VCaP (cell line): ENCODE data around the gene IRAK2.

Experiments used
- H3K27ac ChIP-seq: fragments of 450-650 bp; 2 replicates; pipeline ENCODE4 v1.5.1; 2017
- CTCF ChIP-seq: fragments of 450-650 bp; conservative IDR thresholded peaks from 2 replicates; pipeline ENCODE4 v1.5.1; 2017; ENCODE audit warnings: mild to moderate bottlenecking, moderate library complexity

The IRAK2 gene

DNA sequence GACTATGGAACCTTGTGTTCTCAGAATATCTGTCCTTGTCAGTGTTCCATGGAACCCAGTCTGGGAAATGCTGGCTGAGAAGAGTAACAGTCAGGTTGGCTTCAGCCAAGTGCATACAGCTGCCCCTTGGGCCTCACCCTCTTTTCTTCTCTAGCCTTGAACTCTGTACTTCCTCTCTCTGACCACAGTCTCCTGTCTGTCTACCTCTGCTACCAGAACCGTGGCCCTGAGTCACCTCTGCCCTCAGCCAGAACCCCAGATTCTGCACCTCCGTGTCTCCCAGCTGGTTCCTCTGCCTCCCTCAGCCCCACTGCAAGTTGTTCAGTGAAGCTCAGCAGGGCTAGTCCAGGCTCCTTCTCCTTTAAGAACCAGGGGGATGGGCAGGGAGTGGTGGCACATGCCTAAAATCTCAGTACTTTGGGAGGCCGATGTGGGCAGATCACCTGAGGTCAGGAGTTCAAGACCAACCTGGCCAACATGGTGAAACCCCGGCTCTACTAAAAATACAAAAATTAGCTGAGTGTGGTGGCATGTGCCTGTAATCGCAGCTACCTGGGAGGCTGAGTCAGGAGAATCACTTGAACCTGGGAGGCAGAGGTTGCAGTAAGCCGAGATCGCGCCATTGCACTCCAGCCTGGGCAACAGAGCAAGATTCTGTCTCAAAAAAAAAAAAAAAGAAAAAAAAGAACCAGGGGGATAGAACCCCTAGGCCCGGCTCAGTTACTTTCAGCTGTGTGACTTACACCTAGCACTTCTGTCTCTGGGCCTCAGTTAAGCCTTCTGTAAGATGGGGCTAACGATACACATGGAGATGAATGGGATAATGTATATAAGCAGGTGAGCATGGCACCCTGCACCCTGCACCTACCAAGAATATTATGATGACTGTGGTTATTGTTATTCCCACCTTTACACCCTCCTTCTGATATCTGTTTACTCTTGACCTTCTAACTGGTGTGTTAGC, 59.2 kb downstream of the IRAK2 start:
- peak overlapping the region; percentile 3; the same call in 1 of the 2 replicates for H3K27ac ChIP-seq

DNA sequence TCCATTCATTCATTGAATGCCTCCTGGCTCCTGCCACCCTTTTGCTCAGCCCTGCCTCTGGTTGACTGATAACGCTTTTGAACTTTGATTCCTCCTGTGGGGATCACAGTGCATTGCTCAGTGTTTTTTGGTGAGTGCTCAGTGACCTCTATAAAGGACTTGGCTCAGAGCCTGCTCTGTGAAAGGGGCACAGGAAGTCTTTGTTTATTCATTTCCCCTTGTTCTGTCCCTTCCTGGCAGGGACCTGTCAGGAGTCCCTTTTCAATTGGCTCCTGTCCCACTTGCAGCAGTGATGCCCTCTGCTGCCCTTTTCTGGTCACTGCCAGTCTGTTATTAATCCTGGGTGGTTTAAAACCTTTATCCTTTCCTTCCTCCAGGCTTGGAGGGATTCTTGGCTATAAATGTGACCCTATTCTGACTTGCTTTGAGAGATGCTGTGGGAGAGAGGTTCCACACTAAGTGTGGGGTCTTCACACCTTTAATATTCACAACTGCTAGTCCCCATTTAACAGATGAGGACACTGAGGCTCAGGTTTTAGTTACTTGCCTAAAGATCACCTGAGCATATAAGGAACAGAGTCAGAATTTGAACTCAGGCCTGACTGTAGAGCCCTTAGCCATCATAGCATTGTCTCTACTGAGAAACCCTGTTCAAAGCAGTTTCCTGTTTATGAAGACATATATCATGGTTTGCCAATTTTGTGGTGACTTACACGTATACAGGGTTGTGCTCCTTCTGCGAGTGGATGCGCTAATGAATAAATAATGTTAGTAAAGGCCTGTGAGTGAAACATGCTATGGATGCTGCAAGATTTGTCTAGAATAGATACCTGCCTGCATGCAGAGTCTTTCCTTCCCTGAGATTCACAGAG, 60.3 kb downstream of the IRAK2 start:
- H3K27ac ChIP-seq = peak overlapping the region; percentile 26; the same call in 1 of the 2 replicates

More for the DNA sequence above, 59.2 kb downstream of the IRAK2 start:
- no peak for TF ChIP-seq CTCF

DNA sequence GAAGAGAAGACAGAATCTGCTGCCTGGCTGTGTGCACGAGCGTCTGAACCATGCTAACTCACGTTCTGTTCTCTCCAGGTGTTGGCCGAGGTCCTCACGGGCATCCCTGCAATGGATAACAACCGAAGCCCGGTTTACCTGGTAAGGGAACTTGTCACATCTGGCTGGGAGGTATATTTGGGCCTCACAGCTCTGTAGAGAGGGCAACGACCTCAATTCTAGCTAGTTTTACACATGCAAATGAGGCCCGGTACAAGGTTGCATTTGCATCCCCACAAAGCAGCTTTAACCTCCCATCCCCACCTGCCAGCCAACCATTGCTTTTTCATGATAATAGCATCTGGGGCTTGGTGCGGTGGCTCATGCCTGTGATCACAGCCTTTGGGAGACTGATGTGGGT, 61.6 kb downstream of the IRAK2 start:
- H3K27ac ChIP-seq = no peak overlapping the region
- no peak for TF ChIP-seq CTCF

More for the DNA sequence above, 60.3 kb downstream of the IRAK2 start:
- peak; percentile 96 for TF ChIP-seq CTCF

DNA sequence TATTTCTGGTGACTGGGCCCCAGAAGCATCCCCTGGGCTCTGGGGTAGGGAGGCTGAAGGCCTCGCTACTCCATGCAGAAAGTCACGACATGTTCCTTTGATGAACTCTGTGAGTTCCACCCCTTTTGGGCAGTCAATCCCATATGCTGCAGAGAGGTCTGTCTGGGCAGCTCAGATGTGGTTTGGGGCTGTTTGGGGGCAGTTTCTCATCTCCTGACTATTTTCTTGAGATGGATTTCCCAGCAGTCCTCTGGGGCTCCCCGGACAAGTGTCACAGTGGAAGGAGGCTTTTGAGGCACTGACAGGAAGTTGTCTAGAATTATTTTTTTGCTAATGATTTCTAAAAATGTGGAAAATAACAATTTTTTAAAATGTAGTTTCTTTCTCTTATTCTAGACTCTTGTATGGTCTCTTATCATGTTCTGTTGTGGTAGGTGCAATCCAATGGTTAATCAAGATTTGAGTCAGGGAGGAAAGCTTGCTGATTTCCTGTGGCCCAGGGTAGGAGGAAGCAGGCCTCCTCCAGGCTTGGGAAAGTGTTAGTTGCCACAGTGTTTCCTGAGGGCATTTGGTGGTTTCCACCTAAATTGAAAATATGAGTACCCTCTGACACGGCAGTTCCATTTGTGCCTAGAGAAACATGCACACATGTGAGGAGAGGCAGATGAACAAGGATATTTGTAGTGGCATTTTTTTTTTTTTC, 63.7 kb downstream of the IRAK2 start:
- H3K27ac ChIP-seq = no peak overlapping the region
- TF ChIP-seq CTCF = no peak

GRCh38 chr3:10229576-10229975, 64.9 kb downstream of the IRAK2 start:
- no peak overlapping the region for H3K27ac ChIP-seq
- TF ChIP-seq CTCF = no peak

- TF ChIP-seq CTCF = no peak
- no peak overlapping the region for H3K27ac ChIP-seq
These were observed 67.4 kb downstream of the IRAK2 start for GRCh38 chr3:10232137-10232536.
